Muscle of back (tissue), 11 donors: ENCODE measurements around the gene HNF4A. TPM values are rescaled to one million over a fixed set of nuclear protein-coding genes. Genes with fewer than 3 reads are reported as not detected.
"Not testable (repeated sequence)": the region's sequence is repeated elsewhere in the genome, so short reads cannot be mapped to it uniquely, and the experiment has no call there.

Experiments
- DNase-seq, 3 donors: peaks; one replicate each; pipeline versions ENCODE4 v3.0.0 to v3.0.0-alpha.2; 2013
- polyA plus RNA-seq, 10 donors: library from polyadenylated mRNA; unstranded; fragments of 120-200 nt; gene quantifications; one replicate each; pipeline ENCODE4 v1.2.1, GENCODE V29; 2013; ENCODE audit not compliant: insufficient read length in 10 of 10

The HNF4A gene
- polyA plus RNA-seq, 10 donors = 0.07 to 0.16 (median 0.10) TPM; not detected in 6

GRCh38 chr20:44468044-44468782, 112.7 kb downstream of the HNF4A start:
- DNase-seq = no peak

- DNase-seq = no peak
These were observed 114.8 kb downstream of the HNF4A start for GRCh38 chr20:44470327-44470726.

- no peak for DNase-seq
These were observed 116.0 kb downstream of the HNF4A start for GRCh38 chr20:44471481-44471882.

DNA sequence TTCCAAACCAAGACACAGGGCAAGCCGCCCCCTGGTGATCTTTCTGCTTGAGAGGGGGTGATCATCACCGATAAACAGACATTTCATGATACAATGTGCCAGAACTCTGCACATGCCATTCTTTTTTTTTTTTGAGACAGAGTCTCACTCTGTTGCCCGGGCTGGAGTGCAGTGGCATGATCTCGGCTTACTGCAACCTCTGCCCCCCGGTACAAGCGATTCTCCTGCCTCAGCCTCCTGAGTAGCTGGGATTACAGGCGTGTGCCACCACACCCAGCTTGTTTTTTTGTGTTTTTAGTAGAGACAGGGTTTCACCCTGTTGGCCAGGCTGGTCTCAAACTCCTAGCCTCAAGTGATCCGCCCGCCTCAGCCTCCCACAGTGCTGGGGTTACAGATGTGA, 116.8 kb downstream of the HNF4A start:
- not testable (repeated sequence) for DNase-seq

DNA sequence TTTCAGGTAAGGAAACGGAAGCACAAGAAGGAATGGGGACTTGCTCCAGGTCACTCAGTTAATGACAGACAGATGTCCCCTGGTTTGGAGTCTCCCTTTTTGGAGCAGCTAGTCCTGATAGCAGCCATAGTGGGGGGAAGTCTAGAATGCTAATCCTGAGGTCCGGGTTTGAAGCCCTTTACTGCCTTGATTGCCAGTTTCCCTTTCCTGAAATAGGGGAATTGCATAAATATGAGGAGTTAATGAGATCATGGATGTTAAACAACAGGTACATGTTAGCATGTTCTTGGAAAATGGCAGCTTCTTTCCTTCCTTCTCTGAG, 119.8 kb downstream of the HNF4A start:
- no peak for DNase-seq

DNA sequence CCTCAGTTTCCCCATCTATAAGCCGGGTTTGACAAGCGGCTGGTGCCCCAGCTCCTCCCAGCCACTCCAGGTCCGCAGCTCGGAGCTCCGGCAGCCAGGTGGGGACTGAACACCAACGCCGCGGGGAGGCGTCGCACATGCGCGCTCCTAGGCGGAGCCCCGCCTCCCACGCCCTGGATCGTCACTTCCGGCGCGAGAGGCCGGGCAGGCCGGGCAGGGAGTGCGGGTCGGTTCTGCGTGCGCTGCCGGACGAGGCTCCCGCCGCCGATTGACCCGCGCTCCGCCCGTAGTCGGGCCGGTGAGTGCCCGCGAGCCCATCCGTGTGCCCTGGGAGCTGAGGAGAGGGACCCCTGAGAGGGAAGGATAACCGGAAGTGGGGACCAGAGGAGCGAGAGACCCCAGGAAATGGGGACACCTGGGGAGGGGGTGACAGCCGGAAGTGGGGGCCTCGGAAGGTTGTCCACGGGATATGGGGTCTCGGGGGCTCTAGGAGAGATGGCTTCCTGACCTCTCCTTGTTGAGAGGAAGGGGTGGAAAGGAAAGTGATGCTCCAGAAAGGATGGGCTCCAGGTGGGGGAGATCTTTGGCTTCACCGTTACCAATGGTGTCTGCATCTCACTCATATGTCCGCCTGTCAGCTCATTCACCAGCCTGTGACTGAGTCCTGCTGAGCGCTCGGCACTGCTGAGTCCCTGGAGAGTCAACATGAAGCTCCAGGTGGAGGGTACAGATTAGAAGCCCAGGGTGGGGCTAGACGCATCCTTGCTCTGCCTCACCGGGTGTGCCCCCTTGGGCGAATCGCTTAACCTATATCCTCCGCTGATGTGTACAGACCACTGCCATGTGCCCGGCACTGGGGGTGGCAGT, 120.4 kb downstream of the HNF4A start, which contains the start of gene TTPAL:
TTPAL (plus strand) TSS at position 181 of the 867 bp plus-strand sequence. CDS start 4,126 bp downstream, outside the sequence.
- peak; percentile 77 to 94 (median 90) for DNase-seq

GRCh38 chr20:44477151-44477550, 121.7 kb downstream of the HNF4A start:
- DNase-seq = no peak

- DNase-seq = no peak
These were observed 122.7 kb downstream of the HNF4A start for GRCh38 chr20:44478206-44478605.

- DNase-seq = no peak
These were observed 124.1 kb downstream of the HNF4A start for GRCh38 chr20:44479643-44480042.

DNA sequence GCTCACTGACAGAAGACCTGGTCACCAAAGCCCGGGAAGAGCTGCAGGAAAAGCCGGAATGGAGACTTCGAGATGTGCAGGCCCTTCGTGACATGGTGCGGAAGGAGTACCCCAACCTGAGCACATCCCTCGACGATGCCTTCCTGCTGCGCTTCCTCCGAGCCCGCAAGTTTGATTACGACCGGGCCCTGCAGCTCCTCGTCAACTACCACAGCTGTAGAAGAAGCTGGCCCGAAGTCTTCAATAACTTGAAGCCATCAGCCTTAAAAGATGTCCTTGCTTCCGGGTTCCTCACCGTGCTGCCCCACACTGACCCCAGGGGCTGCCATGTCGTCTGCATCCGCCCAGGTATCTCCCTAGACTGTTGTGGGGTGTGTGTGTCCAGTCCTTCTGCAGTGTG, 124.6 kb downstream of the HNF4A start:
- no peak for DNase-seq

DNA sequence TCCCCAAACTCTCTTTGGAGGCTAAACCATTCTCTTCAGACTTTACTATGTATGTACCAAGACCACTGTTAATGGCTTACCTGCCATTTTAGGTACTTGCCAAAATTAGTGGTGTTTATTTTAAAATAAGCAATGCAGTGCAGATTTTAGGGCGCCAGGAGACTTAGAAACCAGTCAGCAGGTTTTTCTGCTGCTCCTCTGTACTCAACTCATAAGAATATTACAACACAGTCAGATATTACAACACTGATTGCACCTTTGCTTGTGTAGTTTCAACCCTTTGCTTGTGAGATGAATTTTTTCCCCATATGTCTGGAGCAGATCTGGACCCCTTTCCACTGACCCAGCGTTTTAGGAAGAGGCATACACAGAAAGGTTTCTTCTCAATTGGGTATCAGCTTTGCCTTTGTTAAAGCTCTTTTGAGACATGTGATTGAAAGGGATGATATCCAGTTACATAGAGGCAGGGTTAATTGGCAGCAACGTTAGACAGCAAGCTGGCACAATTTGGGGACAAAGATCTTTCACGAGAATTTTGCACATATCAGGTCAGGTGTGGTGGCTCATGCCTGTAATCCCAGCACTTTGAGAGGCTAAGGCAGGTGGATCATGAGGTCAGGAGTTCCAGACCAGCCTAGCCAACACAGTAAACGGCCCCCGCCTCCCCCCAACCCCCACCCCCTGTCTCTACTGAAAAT, 126.4 kb downstream of the HNF4A start:
- no peak for DNase-seq

GRCh38 chr20:44483112-44483511, 127.6 kb downstream of the HNF4A start:
- DNase-seq = no peak

Other genes with a start within 250 kb of the HNF4A start
- 10 to 100 TPM; 44.7 to 95.8 (median 72.8) TPM for gene JPH2, start 168.5 kb upstream of the HNF4A start, polyA plus RNA-seq
- 10 to 100 TPM; 24.8 to 31.0 (median 26.8) TPM for gene OSER1, start 144.9 kb upstream of the HNF4A start, polyA plus RNA-seq
- gene GDAP1L1, start 108.4 kb upstream of the HNF4A start, polyA plus RNA-seq = under 1 TPM in 5 of 10 donors, not detected in 5; 0.05 to 0.80 (median 0.23) TPM
- gene FITM2, start 44.5 kb upstream of the HNF4A start, polyA plus RNA-seq = 1 to 10 TPM; 6.2 to 8.8 (median 7.5) TPM
- not detected for gene R3HDML, start 18.7 kb upstream of the HNF4A start, polyA plus RNA-seq
- 1 to 10 TPM; 4.2 to 7.4 (median 5.7) TPM for gene TTPAL, start 120.2 kb downstream of the HNF4A start, polyA plus RNA-seq
- gene SERINC3, start 166.4 kb downstream of the HNF4A start, polyA plus RNA-seq = 10 to 100 TPM; 42.9 to 56.2 (median 49.1) TPM
- 10 to 100 TPM; 40.1 to 55.6 (median 45.6) TPM for gene PKIG, start 226.9 kb downstream of the HNF4A start, polyA plus RNA-seq